Astrocyte of the spinal cord (primary cell): Measurements from ENCODE around the gene PAIP2B.
"Not testable (repeated sequence)": the region's sequence is repeated elsewhere in the genome, so short reads cannot be mapped to it uniquely, and the experiment has no call there.

Experiments
- DNase-seq: peaks from one replicate; pipeline ENCODE4 v3.0.0; 2011; ENCODE audit warnings: low read depth, low spot score
- H3K4me3 ChIP-seq: 2 replicates; pipeline ENCODE4 v1.5.1; 2011; ENCODE audit warnings: low read depth, mild to moderate bottlenecking, low read length, moderate library complexity
- CTCF ChIP-seq: IDR thresholded peaks from 2 replicates; pipeline ENCODE4 v1.5.1; 2012; ENCODE audit warnings: low read depth, mild to moderate bottlenecking, low read length, inconsistent platforms
- in situ Hi-C: cut with HindIII; loops from 2 replicates; pipeline ENCODE4 v1.10.0; 2017; ENCODE audit warnings: low sequenced_read_pairs

Gene PAIP2B

GRCh38 chr2:71238089-71238488, 11.2 kb upstream of the PAIP2B start:
- TF ChIP-seq CTCF = no peak
- no peak for DNase-seq
- in situ Hi-C loops = no loop called here
- no peak overlapping the region for H3K4me3 ChIP-seq

GRCh38 chr2:71235930-71236587, 9.2 kb upstream of the PAIP2B start:
- H3K4me3 ChIP-seq = no peak overlapping the region
- DNase-seq = no peak
- no peak for TF ChIP-seq CTCF
- in situ Hi-C loops = no loop called here

- DNase-seq, in situ Hi-C loops, H3K4me3 ChIP-seq: not testable (repeated sequence)
Observed at GRCh38 chr2:71233072-71233471, 6.2 kb upstream of the PAIP2B start.

GRCh38 chr2:71226096-71226964, 573 bp downstream of the PAIP2B start:
- peak; percentile 5 for TF ChIP-seq CTCF
- in situ Hi-C loops = no loop called here
- DNase-seq = no peak
- peak overlapping the region; percentile 76 for H3K4me3 ChIP-seq

- no peak for DNase-seq
- TF ChIP-seq CTCF = no peak
- H3K4me3 ChIP-seq = no peak overlapping the region
- in situ Hi-C loops = no loop called here
Observed at GRCh38 chr2:71224935-71225334, 2.0 kb downstream of the PAIP2B start.

GRCh38 chr2:71224457-71224856, 2.4 kb downstream of the PAIP2B start:
- no peak overlapping the region for H3K4me3 ChIP-seq
- TF ChIP-seq CTCF = no peak
- in situ Hi-C loops = no loop called here
- no peak for DNase-seq

- in situ Hi-C loops = no loop called here
- TF ChIP-seq CTCF = peak; percentile 44
- H3K4me3 ChIP-seq = no peak overlapping the region
- peak; percentile 23 for DNase-seq
Observed at GRCh38 chr2:71223767-71224333, 3.1 kb downstream of the PAIP2B start.
